ENCODE data around the gene SLC48A1.
"Not testable (repeated sequence)": the region's sequence is repeated elsewhere in the genome, so short reads cannot be mapped to it uniquely, and the experiment has no call there.

- TF ChIP-seq, protein P1, sequence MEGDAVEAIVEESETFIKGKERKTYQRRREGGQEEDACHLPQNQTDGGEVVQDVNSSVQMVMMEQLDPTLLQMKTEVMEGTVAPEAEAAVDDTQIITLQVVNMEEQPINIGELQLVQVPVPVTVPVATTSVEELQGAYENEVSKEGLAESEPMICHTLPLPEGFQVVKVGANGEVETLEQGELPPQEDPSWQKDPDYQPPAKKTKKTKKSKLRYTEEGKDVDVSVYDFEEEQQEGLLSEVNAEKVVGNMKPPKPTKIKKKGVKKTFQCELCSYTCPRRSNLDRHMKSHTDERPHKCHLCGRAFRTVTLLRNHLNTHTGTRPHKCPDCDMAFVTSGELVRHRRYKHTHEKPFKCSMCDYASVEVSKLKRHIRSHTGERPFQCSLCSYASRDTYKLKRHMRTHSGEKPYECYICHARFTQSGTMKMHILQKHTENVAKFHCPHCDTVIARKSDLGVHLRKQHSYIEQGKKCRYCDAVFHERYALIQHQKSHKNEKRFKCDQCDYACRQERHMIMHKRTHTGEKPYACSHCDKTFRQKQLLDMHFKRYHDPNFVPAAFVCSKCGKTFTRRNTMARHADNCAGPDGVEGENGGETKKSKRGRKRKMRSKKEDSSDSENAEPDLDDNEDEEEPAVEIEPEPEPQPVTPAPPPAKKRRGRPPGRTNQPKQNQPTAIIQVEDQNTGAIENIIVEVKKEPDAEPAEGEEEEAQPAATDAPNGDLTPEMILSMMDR (IDR thresholded peaks at IDR 0.05): not testable (repeated sequence)
- TF ChIP-seq POLR2A (IDR thresholded peaks at IDR 0.05): not testable (repeated sequence)
These were observed 42.4 kb downstream of the SLC48A1 start for GRCh38 chr12:47815447-47815846.
